Loucy (cell line): Measurements from ENCODE around the gene VAT1L.

ENCODE experiments used
- CTCF ChIP-seq: fragments of 200-600 bp; sonication (generic); conservative IDR thresholded peaks from 2 replicates; pipeline ENCODE4 v1.5.1; 2014; ENCODE audit warnings: mild to moderate bottlenecking, antibody characterized with exemption, low read length
- EZH2phosphoT487 ChIP-seq: fragments of 200-600 bp; IDR thresholded peaks from 2 replicates; pipeline ENCODE4 v1.6.1; 2018; ENCODE audit warnings: antibody characterized with exemption, mild to moderate bottlenecking, moderate library complexity, borderline replicate concordance

DNA sequence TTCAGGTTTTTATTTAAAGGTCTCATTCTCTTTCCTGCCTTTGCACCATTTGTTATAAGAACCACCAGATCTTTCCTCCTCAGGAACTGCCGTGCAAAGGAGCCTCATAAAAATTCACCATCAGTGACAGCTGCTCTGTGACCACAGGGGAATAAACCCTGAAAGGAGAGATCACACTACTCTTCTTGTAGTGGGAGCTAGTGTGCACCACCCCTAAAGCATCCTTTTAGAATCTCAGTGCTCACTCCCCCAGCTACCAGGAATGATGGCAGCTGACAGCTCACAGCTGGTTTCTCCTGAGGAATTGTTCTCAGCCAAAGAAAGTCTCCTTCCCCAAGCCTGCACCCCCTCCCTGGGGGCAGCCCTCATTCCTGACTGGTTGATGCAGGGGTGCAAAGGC is 18.7 kb downstream of the VAT1L start:
- TF ChIP-seq CTCF (no peak), EZH2phosphoT487 (no peak)
